ENCODE measurements around the gene NOC2L. TPM values are rescaled to one million over a fixed set of nuclear protein-coding genes. Genes with fewer than 3 reads are reported as not detected.
"Not testable (repeated sequence)": the region's sequence is repeated elsewhere in the genome, so short reads cannot be mapped to it uniquely, and the experiment has no call there.

The NOC2L gene
- total RNA-seq, 4 donors from 2014 or later: 57.9 to 80.2 (median 60.4) TPM

DNA sequence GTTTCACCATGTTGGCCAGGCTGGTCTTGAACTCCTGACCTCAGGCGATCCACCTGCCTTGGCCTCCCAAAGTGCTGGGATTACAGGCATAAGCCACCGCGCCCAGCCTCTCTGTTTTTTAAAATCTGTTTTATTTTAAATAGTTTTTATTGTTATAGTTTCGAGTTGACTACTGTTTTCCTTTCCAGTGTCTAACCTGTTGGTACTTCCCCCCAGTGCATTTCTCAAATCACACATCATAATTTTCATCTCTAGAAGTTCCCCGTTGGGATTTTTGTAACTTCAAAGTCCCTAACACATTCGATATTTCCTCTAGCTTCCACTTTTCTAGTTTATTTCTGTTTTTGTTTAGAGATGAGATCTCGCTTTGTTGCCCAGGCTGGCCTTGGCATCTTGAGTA, 33.3 kb upstream of the NOC2L start:
- no peak for TF ChIP-seq POLR2A (IDR thresholded peaks at IDR 0.05)
- TF ChIP-seq, protein P1, sequence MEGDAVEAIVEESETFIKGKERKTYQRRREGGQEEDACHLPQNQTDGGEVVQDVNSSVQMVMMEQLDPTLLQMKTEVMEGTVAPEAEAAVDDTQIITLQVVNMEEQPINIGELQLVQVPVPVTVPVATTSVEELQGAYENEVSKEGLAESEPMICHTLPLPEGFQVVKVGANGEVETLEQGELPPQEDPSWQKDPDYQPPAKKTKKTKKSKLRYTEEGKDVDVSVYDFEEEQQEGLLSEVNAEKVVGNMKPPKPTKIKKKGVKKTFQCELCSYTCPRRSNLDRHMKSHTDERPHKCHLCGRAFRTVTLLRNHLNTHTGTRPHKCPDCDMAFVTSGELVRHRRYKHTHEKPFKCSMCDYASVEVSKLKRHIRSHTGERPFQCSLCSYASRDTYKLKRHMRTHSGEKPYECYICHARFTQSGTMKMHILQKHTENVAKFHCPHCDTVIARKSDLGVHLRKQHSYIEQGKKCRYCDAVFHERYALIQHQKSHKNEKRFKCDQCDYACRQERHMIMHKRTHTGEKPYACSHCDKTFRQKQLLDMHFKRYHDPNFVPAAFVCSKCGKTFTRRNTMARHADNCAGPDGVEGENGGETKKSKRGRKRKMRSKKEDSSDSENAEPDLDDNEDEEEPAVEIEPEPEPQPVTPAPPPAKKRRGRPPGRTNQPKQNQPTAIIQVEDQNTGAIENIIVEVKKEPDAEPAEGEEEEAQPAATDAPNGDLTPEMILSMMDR (IDR thresholded peaks at IDR 0.05): no peak
- Histone ChIP-seq H3K27ac (no peak overlapping the region), H3K9me3 (peaks cover 0 to 14% (median 6%) of the 10 kb centered on the region in 3 donors), H3K4me3 (no peak overlapping the region), H3K36me3 (no peaks in the 10 kb centered on the region), H3K27me3 (peaks cover 0 to 64% (median 0%) of the 10 kb centered on the region in 4 donors), H3K4me1 (peaks cover 0 to 7% (median 0%) of the 10 kb centered on the region in 3 donors)
- intact Hi-C loops (cut with DNase I): no loop called here
- WGBS, 2 donors: 72 to 86% methylated on average over 7 of the region's 7 CpGs
- DNase-seq: no peak

DNA sequence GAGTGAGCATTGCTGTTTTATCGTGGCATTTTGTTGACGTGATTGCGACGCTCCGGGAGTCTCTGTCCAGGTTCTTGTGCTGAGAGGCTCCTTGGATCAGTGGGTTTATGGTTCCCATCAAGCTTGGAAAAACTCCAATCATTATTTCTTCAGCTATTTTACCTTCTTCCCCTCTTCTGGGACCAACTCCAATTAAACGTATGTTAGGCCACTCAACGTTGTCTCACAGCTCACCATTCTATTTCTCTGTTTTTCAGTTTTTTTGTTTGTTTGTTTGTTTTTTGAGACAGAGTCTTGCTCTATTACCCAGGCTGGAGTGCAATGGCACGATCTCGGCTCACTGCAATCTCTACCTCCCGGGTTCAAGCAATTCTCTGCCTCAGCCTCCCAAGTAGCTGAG, 32.8 kb upstream of the NOC2L start:
- DNase-seq: no peak
- Histone ChIP-seq H3K27me3 (peaks cover 0 to 61% (median 0%) of the 10 kb centered on the region in 4 donors), H3K27ac (no peak overlapping the region), H3K4me1 (peaks cover 0 to 5% (median 0%) of the 10 kb centered on the region in 3 donors), H3K9me3 (peaks cover 0 to 14% (median 6%) of the 10 kb centered on the region in 3 donors), H3K4me3 (no peak overlapping the region), H3K36me3 (no peaks in the 10 kb centered on the region)
- intact Hi-C loops (cut with DNase I): no loop called here
- no peak for TF ChIP-seq POLR2A (IDR thresholded peaks at IDR 0.05)
- TF ChIP-seq, protein P1 (IDR thresholded peaks at IDR 0.05): no peak
- 92 to 97% methylated on average over 10 of the region's 10 CpGs for WGBS, 2 donors

DNA sequence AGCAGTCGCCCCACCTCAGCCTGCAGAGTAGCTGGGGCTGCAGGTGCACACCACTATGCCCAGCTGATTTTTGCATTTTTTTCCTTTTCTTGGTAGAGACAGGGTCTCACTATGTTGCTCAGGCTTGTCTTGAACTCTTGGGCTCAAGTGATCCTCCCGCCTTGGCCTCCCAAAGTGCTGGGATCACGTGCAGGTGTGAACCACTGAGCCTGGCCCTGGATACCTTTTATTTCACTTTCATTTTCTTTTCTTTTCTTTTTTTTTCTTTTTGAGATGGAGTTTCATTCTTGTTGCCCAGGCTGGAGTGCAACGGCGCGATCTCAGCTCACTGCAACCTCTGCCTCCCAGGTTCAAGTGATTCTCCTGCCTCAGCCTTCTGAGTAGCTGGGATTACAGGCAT, 32.2 kb upstream of the NOC2L start:
- H3K4me3 ChIP-seq; H3K36me3 ChIP-seq; H3K27ac ChIP-seq; intact Hi-C loops (cut with DNase I); H3K4me1 ChIP-seq; DNase-seq: not testable (repeated sequence)
- Histone ChIP-seq H3K9me3 (peaks cover 0 to 14% (median 6%) of the 10 kb centered on the region in 3 donors), H3K27me3 (peaks cover 0 to 63% (median 0%) of the 10 kb centered on the region in 4 donors)
- WGBS, 2 donors: 67 to 89% methylated on average over 6 of the region's 6 CpGs

DNA sequence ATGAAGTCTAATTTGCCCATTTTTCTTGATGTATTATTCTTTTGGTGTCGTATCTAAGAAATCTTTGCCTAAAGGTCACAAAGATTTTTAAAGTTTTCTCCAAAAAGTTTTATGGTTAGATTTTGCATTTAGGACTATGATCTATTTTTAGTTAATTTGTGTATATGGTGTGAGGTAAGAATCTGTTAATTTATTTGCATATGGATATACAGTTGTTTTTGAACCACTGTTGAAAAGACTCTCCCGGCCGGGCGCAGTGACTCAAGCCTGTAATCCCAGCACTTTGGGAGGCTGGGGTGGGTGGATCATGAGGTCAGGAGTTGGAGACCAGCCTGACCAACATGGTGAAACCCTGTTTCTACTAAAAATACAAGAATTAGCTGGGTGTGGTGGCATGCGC, 29.0 kb upstream of the NOC2L start:
- H3K27ac ChIP-seq; H3K36me3 ChIP-seq; H3K4me3 ChIP-seq; H3K4me1 ChIP-seq; intact Hi-C loops (cut with DNase I); DNase-seq: not testable (repeated sequence)
- peaks cover 0 to 14% (median 6%) of the 10 kb centered on the region in 3 donors for H3K9me3 ChIP-seq
- 66 to 75% methylated on average over 5 of the region's 5 CpGs for WGBS, 2 donors
- peaks cover 0 to 68% (median 3%) of the 10 kb centered on the region in 4 donors for H3K27me3 ChIP-seq

DNA sequence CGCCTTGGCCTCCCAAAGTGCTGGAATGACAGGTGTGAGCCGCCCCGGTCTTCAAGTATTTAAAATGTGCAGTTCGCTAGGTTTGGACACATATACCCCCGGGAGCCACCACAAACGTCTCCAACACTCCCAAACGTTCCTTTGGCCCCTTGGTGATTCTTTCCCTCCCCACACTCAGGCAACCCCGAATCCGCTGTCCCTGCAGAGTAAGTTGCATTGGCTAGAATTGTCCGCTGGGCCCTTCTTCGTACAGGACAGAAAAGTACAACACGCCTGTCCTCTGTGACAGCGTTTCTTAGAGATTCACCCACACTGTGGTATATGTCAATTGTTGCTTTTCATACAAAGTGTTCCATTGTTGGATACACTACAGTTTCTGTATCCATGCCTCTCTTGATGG, 26.1 kb upstream of the NOC2L start:
- Histone ChIP-seq H3K27ac (no peak overlapping the region), H3K27me3 (peaks cover 0 to 77% (median 3%) of the 10 kb centered on the region in 4 donors), H3K9me3 (no peaks in the 10 kb centered on the region), H3K36me3 (no peaks in the 10 kb centered on the region), H3K4me3 (no peak overlapping the region), H3K4me1 (peaks cover 0 to 17% (median 0%) of the 10 kb centered on the region in 3 donors)
- intact Hi-C loops (cut with DNase I): no loop called here
- 76 to 77% methylated on average over 12 to 13 of the region's 13 CpGs for WGBS, 2 donors
- no peak for DNase-seq
- TF ChIP-seq POLR2A (IDR thresholded peaks at IDR 0.05): no peak
- TF ChIP-seq, protein P1 (IDR thresholded peaks at IDR 0.05): no peak

DNA sequence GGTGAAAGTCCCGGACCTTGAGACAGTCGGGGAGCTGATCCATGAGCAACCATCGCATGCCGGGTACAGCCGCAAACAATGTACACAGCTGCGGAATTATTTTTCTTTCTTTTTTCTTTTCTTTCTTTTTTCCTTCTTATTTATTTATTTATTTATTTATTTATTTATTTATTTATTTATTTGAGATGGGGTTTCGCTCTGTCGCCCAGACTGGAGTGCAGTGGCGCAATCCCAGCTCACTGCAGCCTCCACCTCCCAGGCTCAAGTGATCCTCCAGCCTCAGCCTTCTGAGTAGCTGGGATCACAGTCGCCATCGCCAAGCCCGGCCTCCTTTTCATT, 25.4 kb upstream of the NOC2L start:
- TF ChIP-seq, protein P1 (IDR thresholded peaks at IDR 0.05): peak in 1 of 6 experiments; percentile 10
- TF ChIP-seq POLR2A (IDR thresholded peaks at IDR 0.05): no peak
- no peak for DNase-seq
- intact Hi-C loops (cut with DNase I): loop anchor here (5.0 kb wide), 1 partner anchor 78 kb away; no protein-coding TSS in a partner anchor
- 41 to 54% methylated on average over 12 of the region's 12 CpGs for WGBS, 2 donors
- no peaks in the 10 kb centered on the region for H3K9me3 ChIP-seq
- H3K36me3 ChIP-seq: no peaks in the 10 kb centered on the region
- H3K27ac ChIP-seq: no peak overlapping the region
- H3K27me3 ChIP-seq: peaks cover 0 to 72% (median 3%) of the 10 kb centered on the region in 4 donors
- peak overlapping the region in 1 of 4 donors; percentile 28 for H3K4me3 ChIP-seq
- peaks cover 0 to 24% (median 0%) of the 10 kb centered on the region in 3 donors for H3K4me1 ChIP-seq
